Measurements from ENCODE around the gene NRF1. TPM values are rescaled to one million over a fixed set of nuclear protein-coding genes. Genes with fewer than 3 reads are reported as not detected.

The NRF1 gene
- total and polyA plus RNA-seq, 10 of the 15 experiments (the other 5 are each of a cell fraction or from before 2014, with no cell fraction given), result 3.5 to 23.1 (median 13.5) TPM

DNA sequence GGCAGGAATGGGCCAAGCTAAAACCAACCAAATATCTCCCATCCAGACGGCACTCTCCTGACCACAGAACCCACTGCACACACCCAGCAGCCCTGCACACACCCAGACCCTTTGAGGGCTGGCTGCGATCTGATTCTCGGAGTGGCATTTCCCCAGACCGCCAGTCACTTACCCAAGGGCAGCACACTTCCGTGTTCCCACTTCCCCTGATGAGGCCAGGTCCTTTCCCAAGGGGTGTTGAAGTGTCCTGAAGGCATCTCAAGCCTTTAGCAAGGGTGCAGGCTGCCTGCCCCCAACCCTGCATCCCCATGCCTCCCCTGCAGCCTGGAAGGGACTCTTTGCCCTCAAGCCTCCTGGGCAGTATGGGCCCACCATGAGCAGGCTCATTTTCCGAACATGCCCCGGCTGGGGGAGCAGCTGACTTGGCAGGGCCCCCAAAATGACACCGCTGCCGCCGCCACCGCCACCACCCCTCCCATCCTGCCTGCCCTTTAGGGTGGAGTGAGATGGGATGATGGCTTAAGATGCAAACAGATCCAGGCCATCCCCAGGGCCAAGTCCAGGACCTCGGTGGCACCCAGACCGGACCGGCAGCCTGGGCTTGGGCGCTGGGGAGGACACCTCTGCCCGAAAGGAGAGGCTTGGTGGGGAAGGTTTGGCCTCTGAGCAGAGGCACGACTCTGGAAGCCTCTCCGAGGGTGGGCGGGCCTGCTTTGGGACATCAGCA lies 159.8 kb downstream of the NRF1 start:
- H4K20me1 ChIP-seq (ENCODE audit: control insufficient read depth, insufficient read depth), result no peaks in the 10 kb centered on the region
- ChIA-PET SMC1A (ENCODE audit: uncharacterized antibody, unreplicated experiment) (no interaction called here), RAD21 (ENCODE audit: unreplicated experiment) (no interaction called here), POLR2A (no interaction called here), CTCF (no interaction called here)
- ATAC-seq (no peak), DNase-seq (ENCODE audit: low read depth, low spot score) (no peak), FAIRE-seq (no peak)
- H3K4me3 ChIP-seq, result no peak overlapping the region
- no TSS peak for BruUV-seq (replicated peaks)
- H3K27ac ChIP-seq (ENCODE audit: control insufficient read depth, insufficient read depth), result no peak overlapping the region
- H3K79me2 ChIP-seq (ENCODE audit: control insufficient read depth, insufficient read depth, low read length), result no peaks in the 10 kb centered on the region
- no peaks in the 10 kb centered on the region for H3K36me3 ChIP-seq (ENCODE audit: control insufficient read depth in 2 of 2, insufficient read depth in 2 of 2, low read length in 1 of 2)
- H3K27me3 ChIP-seq (replicated peaks in 1 of 2; ENCODE audit: control insufficient read depth in 2 of 2, insufficient read depth in 2 of 2, low read length in 1 of 2), result no peaks in the 10 kb centered on the region
- no peaks in the 10 kb centered on the region for H3K4me1 ChIP-seq (ENCODE audit: control insufficient read depth, insufficient read depth, low read length)
- 47% methylated on average over 16 of the region's 19 CpGs for WGBS (ENCODE audit: insufficient coverage, insufficient replicate concordance, low lambda C conversion rate, missing lambda C conversion rate)
- no peak for TF ChIP-seq ATF2 (IDR thresholded peaks at IDR 0.05; ENCODE audit: low read length)
- in situ Hi-C loops (cut with MboI), result no loop called here
- no peak overlapping the region for H3K4me2 ChIP-seq (ENCODE audit: control insufficient read depth, insufficient read depth)
- no peak overlapping the region for H3K9ac ChIP-seq (ENCODE audit: control insufficient read depth, insufficient read depth, low read length)
- no peak overlapping the region for H2AFZ ChIP-seq (ENCODE audit: control insufficient read depth, low read depth, low read length)
- intact Hi-C loops (cut with micrococcal nuclease; ENCODE audit: unreplicated experiment), result no loop called here
- H3K9me3 ChIP-seq (replicated peaks; ENCODE audit: control insufficient read depth, insufficient read depth, low read length), result no peaks in the 10 kb centered on the region

GRCh38 chr7:129771928-129772479 lies 160.5 kb downstream of the NRF1 start:
- no peak overlapping the region for H3K27ac ChIP-seq (ENCODE audit: control insufficient read depth, insufficient read depth)
- no peak overlapping the region for H2AFZ ChIP-seq (ENCODE audit: control insufficient read depth, low read depth, low read length)
- ChIA-PET SMC1A (ENCODE audit: uncharacterized antibody, unreplicated experiment) (no interaction called here), RAD21 (ENCODE audit: unreplicated experiment) (no interaction called here), POLR2A (no interaction called here), CTCF (no interaction called here)
- H3K4me1 ChIP-seq (ENCODE audit: control insufficient read depth, insufficient read depth, low read length), result no peaks in the 10 kb centered on the region
- no peaks in the 10 kb centered on the region for H3K36me3 ChIP-seq (ENCODE audit: control insufficient read depth in 2 of 2, insufficient read depth in 2 of 2, low read length in 1 of 2)
- no peaks in the 10 kb centered on the region for H4K20me1 ChIP-seq (ENCODE audit: control insufficient read depth, insufficient read depth)
- H3K79me2 ChIP-seq (ENCODE audit: control insufficient read depth, insufficient read depth, low read length), result no peaks in the 10 kb centered on the region
- H3K9me3 ChIP-seq (replicated peaks; ENCODE audit: control insufficient read depth, insufficient read depth, low read length), result no peaks in the 10 kb centered on the region
- DNase-seq (ENCODE audit: low read depth, low spot score) (no peak), ATAC-seq (no peak), FAIRE-seq (no peak)
- in situ Hi-C loops (cut with MboI) (no loop called here), intact Hi-C loops (cut with micrococcal nuclease; ENCODE audit: unreplicated experiment) (no loop called here)
- no peak overlapping the region for H3K4me3 ChIP-seq
- H3K4me2 ChIP-seq (ENCODE audit: control insufficient read depth, insufficient read depth), result no peak overlapping the region
- no peaks in the 10 kb centered on the region; a peak in 1 of 4 replicates for H3K27me3 ChIP-seq (replicated peaks in 1 of 2; ENCODE audit: control insufficient read depth in 2 of 2, insufficient read depth in 2 of 2, low read length in 1 of 2)
- WGBS (ENCODE audit: insufficient coverage, insufficient replicate concordance, low lambda C conversion rate, missing lambda C conversion rate), result 53% methylated on average over 13 of the region's 18 CpGs
- no TSS peak for BruUV-seq (replicated peaks)
- TF ChIP-seq NRF1 (conservative IDR thresholded peaks at IDR 0.05; ENCODE audit: low read depth, low read length) (no peak), STAT3 (IDR thresholded peaks at IDR 0.05; ENCODE audit: low read depth, low read length) (no peak)
- H3K9ac ChIP-seq (ENCODE audit: control insufficient read depth, insufficient read depth, low read length), result no peak overlapping the region
